ENCODE measurements around the gene LAPTM5. TPM values are rescaled to one million over a fixed set of nuclear protein-coding genes. Genes with fewer than 3 reads are reported as not detected.

LAPTM5 gene
- total RNA-seq, 1 donor from 2014 or later: 111 TPM

DNA sequence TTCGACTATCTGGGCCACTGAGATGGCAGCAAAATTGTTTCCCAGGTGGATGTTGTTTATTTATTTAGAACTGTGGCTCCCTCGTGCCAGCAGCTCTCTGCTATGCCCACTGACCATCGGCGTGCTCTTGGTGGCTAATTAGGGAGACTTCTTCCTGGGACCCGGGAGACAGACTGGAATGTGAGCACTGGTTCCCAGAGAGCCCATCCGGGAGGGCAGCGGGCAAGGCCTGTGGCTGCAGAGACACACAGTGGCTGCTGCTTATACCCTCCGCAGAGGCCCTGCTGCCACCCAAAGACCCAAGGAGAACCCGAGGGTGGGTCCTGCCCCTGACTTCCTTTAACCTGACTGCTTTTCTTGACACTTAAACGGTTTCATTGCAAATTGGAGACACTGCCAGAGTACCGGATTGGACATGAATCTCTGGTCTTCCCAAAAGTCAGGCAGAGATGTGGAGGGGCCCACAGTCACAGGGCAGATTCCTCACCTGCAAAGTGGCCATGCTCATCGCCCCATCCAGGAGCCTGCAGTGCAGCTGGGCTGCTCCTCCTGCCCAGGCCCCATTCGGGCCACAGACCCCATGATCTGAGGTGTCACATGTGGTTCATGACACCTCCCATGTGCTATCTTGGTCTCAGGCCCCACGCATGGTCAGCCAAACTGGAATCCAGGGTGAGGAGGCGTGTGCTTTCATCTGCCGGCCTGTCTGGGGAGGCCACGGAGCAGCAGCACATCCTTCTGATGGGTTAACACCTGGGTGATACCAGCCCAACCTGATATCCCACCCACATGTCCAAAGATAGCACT, 28.5 kb downstream of the LAPTM5 start:
- DNase-seq (ENCODE audit: low spot score): no peak

DNA sequence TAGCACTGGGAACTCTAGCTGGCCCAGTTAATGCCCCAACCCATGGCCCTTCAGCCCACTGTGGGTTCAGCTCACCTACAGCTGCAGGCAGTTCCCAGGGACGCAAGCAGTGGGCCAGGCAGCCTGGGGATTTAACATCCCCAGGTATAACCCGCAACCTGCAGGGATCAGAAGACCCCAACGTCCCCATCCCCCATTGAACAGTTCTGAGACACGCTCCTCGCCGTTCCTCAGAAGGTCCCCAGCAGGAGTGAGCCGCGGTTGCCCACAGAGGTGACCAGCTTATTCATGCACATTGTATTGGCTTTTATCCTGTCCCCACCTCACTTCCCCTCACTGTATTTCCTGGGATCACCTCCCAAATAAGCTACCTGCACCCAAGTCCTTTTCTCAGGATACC, 29.2 kb downstream of the LAPTM5 start:
- DNase-seq (ENCODE audit: low spot score): no peak

DNA sequence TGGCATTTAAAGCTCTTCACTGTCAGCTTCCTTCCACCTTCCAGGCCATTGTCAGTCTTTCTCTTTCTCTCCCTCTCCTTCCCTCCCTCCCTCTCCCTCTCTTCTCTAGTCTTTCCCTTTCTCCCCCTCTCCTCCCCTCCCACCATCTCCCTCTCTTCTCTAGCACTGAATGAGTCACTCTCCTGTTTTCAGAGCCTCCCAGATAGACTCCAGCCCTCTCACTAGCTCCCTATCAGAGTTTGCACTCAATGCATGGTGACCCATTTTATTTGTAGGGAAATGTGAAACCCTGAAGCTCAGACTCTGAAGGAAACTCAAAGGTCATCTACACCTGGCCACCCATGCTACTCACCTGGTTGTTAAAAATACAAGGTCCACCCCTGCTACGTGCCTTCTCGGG, 29.8 kb downstream of the LAPTM5 start:
- no peak for DNase-seq (ENCODE audit: low spot score)

DNA sequence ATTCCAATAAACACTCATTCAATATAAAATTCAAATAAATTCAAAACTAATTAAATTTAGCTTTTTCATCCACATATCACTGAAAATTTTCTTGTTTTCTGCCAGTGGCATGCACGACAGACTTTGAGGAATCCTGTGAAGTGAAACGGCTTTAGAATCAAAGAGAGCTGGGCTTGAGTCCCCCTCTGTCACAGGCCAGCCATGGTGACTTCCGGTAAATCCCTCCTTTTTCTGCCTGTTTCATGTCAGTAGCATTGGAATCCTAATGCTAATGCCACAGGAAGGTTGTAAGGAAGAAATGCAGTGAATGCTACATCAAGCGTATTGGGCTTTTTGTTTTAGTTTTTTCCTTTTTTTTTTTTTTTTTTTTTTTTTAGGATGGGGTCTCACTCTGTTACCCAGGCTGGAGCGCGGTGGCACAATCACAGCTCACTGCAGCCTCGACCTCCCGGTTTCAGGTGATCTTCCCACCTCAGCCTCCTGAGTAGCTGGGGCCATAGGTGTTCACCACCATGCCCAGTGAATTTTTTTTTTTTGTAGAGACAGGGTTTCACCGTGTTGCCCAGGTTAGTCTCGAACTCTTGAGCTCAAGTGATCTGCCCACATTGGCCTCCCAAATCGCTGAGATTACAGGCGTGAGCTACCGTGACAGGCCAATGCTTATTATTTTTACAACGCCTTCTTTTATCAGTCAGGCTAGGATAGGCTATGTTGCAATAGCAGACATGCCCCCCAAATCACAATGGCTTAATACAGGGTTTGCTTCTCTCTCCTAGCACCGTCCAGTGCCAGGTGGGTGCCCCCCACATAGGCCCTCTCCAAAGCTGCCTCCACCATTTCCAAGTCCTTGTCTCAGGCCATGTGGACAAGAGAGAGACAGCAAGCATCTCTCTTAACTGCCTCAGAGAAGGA, 30.5 kb downstream of the LAPTM5 start:
- no peak for DNase-seq (ENCODE audit: low spot score)

DNA sequence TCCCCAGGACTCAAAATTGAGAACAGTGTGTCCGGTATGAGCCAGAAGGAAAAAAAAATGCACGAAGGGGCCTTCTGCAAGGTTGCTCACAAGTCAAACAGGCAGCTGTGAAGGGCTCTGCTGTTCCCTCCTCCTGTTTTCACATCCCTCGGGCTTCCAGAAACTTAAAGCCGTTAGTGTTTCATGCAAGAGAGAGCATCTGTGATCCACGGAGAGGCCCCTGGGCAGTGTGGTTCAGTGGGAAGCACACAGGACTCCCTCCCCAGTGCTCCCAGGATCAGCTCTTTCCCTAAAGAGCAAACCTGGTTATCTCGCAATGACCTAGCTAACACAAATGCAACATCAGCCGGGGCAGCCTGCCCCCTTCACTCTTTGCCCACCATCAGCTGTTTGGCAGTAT, 31.3 kb downstream of the LAPTM5 start:
- no peak for DNase-seq (ENCODE audit: low spot score)

DNA sequence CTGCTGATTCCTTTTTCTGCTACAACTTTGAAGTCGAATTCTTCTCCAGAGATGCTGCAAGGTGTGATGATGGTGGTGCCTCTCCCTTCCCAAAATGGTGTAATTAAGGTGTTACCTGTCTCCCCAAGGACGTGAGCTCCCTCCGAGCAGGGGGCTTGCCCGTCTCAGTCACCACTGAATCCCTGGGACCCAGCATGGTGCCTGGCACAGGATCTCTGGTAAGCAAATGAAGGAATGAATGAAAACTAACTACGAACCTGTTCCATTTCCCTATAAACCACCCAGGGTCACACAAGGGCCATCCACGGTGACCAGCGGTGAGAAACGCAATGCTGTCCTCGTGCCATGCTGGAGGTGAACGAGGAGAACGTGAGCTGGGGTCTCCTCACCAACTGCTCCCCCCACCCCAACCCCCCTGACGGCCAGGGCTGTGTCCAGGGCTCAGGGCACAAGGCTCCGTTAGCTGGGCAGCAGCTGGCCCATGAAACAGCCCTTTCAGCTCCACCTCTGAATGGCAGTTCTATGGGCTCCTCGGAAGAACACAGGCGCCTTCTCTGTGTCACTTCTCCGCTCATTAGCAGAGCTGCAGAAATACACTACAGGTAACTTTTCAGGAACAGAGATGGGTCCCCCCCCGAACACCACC, 32.0 kb downstream of the LAPTM5 start:
- no peak for DNase-seq (ENCODE audit: low spot score)

DNA sequence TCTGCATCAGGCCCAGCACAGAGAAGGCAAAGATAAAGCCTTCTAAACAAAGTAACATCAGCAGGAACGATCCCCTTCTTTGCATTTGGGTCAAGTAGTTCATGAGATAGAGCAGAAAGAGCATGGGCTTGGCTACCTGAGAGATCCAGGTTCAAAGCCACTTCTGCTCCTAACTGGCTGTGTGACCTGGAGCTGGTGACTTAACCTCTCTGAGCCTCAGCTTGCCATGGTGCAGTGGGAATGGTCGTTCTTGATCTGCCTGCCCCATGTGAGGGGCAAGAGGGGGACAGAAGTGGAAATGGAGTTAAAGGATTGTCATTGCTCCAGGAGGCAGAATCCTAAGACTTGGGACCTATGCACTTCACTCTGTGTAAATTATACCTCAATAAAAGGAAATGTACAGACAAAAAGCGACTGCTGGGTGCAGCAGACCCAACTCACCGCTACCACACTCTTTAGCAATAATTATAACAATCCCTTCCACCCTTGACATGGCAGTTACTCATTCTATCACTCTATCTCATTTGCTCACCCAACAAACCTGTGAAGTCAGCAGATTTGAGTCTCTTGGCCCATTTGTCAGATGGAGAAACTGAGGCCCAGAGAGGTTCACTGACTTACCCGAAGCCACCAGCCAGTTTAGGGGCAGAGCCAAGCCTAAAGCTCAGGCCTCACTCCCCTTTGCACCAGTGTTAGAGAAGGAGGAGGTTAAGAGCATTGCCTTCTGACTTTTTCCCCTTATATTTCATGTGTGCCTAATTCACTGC, 32.7 kb downstream of the LAPTM5 start:
- DNase-seq (ENCODE audit: low spot score): no peak

DNA sequence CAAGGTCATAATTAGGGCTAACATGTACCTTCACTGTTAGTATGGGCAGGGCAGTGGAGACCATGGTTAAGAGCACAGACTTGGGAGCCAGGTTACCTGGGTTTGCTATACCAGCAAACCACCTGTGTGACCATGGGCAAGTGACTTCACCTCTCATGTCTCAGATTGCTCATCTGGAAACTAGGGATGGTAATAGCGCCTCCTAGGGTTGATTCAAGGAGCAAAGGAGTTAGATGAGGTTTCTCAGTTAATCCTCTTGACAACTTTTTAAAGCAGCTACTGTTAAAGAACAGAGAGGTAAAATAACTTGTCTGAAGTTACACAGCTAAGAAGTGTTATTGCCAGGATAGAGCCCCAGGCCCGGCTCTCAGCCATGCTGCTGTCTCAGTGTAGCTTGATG, 33.4 kb downstream of the LAPTM5 start:
- DNase-seq (ENCODE audit: low spot score): no peak

DNA sequence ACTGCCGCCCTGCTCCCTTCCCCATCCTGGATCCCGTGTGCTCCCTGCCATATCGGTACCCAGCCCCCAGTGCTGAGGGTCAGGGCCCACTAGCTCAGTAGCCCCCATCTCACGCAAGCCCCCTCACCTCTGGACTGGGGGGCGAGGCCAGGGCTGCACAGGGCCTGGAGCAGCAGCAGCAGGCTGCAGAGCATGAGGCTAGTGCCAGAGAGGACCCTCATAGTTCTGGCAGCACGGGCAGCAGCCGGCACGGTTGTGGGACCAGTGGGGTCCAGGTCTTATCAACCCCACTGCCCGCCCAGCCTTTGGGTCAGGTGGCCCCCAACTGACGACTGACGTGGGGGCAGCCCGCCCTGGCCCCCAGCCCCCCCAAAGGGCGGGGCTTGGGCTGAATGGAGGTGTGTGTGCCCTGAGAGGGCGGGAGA, 34.2 kb downstream of the LAPTM5 start, which contains the start of gene MATN1:
Gene MATN1, minus strand, starts transcription at position 255 of the 425 bp plus-strand sequence. Its CDS starts 34 bp downstream, at position 221.
- no peak for DNase-seq (ENCODE audit: low spot score)

DNA sequence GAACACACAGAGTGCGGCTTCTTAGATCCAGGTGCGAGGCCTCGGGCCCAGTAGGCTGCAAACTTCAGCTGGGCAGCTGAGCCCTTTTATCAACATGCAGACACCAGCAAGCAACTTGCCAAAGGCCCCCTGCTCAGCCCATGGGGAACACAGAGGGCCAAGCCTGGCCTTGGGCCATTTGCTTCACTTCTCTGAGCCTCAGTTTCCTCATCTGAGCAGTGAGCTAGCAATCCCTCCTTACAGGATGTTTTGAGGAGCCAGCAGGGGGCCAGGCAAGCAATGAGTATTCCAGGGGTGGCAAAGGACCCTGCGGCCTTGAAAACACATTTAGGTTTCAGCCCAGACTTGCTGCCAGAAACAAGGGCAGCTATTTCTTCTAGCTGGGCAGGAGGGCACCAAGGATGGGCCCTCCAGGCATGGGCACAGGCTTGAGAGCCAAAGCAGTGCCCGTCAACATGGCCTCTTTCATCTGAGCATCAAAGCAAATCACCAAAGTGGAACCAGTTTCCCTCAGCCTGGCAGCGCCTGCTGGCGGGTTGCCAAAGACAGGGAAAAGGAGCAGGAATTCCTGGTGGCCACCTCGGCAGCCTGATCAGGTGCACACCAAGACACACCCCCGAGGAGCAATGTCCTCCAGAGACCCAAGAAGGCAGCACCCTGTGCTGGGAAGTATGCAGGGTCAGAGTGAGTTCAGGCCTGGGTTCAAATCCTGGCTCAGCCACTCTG, 35.6 kb downstream of the LAPTM5 start:
- DNase-seq (ENCODE audit: low spot score): peak; percentile 56

DNA sequence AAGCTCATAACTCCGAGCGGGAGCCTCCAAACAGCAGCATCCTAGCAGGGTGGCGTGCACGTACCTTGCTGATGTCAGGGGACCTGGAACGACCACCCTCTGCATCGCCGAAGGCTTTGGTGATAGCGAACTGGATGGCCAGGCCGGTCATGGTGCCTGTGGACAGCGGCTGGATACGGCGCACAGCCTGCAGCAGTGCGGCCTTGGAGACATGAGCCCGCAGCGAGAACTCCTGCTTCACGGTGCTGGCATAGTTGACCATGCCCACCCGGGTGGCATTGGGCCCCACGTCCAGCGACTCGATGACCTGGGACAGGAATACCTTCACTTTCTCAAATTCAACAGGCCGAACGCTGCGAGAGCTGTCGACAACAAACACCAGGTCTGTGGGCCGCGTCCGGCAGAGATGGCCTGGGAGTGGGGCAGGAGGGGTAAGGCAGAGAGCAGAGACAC, 36.2 kb downstream of the LAPTM5 start:
- DNase-seq (ENCODE audit: low spot score): no peak

DNA sequence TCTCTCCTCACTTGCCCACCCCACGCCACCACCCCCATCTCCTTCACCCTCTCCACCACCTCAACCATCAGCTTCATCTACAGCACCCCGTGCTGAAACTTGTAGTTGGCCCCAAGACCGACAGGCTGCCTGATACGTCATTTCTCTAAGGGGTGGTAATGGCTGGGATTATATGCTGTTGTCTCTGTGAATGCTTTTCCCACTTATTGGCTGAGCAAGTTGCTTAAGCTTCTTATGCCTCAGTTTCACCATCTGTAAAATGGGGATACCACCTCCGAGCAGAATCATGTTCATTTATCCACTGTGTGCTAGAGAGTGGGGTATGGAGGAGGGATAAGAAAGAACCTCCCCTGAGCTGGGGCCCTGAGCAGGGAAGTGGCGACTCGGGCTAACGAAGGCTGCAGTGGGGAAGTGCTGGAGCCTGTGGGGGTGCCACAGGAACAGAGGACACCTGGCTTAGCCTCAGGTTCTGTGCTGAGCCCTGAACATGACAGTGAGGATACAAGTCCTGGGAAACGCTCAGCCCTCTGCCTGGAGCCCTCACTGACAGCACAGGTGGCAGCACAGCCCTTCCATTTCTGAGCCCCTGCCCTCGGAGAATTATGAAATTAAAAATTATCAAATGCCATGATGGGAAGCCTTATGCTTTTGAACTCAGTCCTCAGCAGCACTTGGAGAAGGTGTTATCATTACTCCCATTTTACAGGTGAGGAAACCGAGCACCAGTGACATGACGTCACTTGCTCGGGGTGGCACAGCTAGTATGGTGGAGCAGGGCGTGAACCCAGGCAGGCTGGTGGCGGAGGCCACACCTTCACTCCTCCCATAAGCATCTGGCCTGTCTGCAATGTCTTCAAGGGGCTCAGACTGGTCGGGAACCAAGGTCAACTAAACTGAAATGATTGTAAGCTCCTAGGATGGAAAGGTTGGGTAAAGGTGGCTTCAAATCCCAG, 37.0 kb downstream of the LAPTM5 start:
- no peak for DNase-seq (ENCODE audit: low spot score)

DNA sequence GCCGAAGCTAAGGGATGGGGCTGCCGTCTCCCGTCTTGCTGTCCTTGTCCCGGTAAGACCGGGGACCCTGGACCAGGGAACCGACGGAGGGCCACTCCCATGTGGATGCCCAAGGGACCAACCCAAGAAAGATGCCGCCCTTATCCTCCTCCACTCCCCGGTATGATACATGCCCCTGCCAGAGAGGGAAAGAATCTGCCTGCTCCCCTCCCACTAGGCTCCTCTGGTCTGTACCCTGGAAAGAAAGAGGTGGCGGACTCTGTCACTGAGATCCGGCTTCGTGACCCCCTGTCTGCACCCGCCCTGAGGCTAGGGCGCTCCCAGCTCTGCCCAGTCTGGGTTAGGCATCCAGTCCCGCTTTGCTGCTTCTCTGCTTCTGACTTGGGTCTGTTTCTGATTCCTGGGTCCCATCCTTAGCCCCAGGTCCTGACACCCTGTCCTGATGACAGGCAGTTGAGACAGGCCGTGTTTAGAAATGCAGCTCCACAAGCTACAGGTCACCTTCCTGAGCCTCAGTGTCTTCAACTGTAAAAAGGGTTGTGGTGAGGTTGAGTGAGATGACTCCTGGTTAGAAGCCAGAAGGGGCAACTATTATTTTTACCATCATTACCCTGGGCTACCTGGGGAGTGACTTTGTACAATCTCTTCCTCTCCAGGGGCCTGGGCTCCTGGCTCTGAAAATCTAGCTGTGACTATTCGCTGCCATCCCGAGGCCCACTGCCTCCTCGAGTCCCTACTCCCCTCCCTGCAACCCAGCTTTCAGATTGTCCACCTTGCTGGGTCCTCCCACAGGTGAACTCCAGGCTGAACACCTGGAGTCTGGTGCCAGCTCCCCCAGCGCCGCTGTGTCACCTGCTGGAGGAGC, 37.9 kb downstream of the LAPTM5 start:
- no peak for DNase-seq (ENCODE audit: low spot score)

DNA sequence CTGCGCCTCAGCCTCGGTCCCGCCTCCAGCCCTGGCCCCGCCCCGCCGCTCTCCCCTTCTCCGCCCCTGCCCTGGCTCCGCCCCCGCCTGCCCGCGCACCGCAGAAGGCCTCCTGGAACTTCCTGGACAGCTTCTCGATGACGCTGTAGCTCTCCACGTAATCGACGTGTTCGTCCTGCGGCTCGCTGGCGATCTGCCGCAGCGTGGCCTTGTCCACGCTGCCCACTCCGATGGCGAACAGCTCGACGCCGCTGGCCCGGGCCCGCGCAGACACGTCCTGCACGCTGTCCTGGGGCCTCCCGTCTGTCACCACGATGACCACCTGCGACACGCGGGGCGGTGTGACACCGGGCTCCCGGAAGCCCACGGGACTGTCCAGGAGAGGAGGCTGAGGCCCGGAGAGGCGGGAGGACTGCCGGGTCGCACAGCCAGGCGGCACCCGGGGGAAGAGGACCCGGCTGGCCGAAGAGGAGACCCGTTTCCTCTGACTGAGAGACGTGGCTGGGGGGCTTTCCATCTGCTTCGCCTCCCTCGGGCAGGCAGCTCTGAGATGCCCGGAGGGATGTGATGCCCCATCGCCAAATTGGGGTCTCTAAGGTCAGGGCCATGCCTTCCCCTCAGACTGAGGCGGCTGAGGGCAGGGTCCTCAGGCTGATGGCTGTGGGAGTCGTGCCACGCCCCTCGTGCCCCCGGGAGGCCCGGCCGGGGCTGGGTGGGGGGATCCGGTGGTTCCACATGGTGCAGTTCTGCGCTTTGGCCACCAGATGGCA, 38.8 kb downstream of the LAPTM5 start:
- DNase-seq (ENCODE audit: low spot score): peak; percentile 81

DNA sequence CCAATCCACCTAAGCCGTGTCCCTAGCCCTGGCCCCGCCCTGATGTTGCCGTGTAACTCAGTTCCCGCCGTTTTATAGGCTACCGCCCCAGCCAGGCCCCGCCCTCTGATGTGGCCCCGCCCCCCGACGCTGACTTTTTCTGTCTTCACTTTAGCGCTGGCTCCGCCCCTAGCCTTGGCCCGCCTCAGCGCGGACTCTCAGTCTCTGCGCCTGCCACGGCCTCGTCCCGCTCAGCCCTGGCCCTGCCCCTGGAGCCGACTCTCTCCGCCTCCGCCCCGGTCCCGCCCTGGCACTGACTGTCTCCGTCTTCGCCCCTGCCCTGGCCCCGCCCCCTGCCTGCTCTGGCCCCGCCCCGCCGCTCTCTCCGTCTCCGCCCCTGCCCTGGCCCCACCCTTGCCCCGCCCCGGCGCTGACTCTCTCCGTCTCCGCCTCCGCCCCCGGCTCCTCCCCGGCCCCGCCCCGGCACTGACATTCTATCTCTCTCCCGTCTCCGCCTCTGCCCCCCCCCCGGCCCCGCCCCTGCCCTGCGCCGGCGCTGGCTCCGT, 39.4 kb downstream of the LAPTM5 start:
- DNase-seq (ENCODE audit: low spot score): peak; percentile 100

DNA sequence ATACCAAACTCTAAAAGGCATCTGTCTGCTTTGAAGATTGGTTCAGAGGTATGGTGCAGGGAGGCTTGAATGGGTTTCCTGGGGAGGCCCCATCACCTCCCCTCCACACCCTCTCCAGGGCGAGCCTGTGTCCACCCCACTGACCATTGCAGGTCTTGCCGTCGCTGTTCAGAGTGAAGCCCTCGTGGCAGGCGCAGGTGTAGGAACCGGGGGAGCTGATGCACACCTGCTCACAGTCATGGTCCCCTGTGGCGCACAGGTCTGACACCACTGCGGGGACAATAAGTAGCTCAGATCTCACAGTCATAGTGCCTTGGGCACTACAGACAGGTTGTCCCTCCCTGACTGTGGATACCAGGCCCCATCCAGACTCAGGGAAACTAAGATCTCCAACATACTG, 40.9 kb downstream of the LAPTM5 start:
- DNase-seq (ENCODE audit: low spot score): no peak

DNA sequence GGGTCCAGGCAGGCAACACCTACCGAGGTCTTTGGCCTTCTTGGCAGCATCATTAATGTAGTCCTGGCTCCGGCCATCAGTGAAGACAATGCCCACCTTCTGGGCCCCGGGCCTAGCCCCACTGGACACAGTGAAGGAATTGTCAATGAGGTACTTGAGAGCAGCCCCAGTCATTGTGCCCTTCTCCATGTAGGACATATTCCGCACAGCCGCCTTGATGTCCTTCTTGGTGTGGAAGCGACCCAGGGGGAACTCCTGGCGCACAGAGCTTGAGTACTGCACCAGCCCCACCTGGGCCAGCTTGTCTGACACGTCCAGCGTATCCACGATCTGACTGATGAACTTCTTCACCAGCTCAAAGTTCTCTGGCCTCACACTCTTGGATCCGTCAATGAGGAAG, 41.7 kb downstream of the LAPTM5 start:
- DNase-seq (ENCODE audit: low spot score): no peak

Measured in mucosa of gallbladder (tissue), 1 donor.